Spleen (tissue), 11 donors: ENCODE data around the gene SLC25A24. TPM values are rescaled to one million over a fixed set of nuclear protein-coding genes. Genes with fewer than 3 reads are reported as not detected.

Experiments used
- DNase-seq: peaks from one replicate; pipeline ENCODE4 v3.0.0-alpha.2; 2020
- H3K27ac ChIP-seq, 8 donors: fragments of 200-600 bp; sonication (generic) in 7 of 8; 1 replicate in 4 of 8; 2 replicates in 4 of 8; pipeline versions ENCODE4 v1.5.0 to v1.8.0; 2016 to 2021; ENCODE audit warnings: inconsistent platforms in 4 of 8, mild to moderate bottlenecking in 4 of 8, moderate library complexity in 1 of 8
- H3K27me3 ChIP-seq, 7 donors: fragments of 200-600 bp; sonication (generic) in 6 of 7; replicated peaks in 1 of 7; 1 replicate in 4 of 7; 2 replicates in 3 of 7; pipeline versions ENCODE4 v1.5.0 to v1.8.0; 2016 to 2021; ENCODE audit warnings: inconsistent platforms in 3 of 7, mild to moderate bottlenecking in 1 of 7
- H3K36me3 ChIP-seq, 6 donors: fragments of 200-600 bp; sonication (generic) in 5 of 6; 1 replicate in 4 of 6; 2 replicates in 2 of 6; pipeline versions ENCODE4 v1.5.0 to v1.8.0; 2016 to 2021; ENCODE audit warnings: inconsistent platforms in 2 of 6
- H3K4me1 ChIP-seq, 6 donors: fragments of 200-600 bp; sonication (generic) in 5 of 6; 1 replicate in 3 of 6; 2 replicates in 3 of 6; pipeline versions ENCODE4 v1.5.0 to v1.8.0; 2016 to 2021; ENCODE audit warnings: inconsistent platforms in 3 of 6
- H3K4me3 ChIP-seq, 8 donors: fragments of 200-600 bp; sonication (generic) in 7 of 8; 1 replicate in 4 of 8; 2 replicates in 4 of 8; pipeline versions ENCODE4 v1.5.0 to v1.8.0; 2016 to 2021; ENCODE audit warnings: inconsistent platforms in 4 of 8, mild to moderate bottlenecking in 4 of 8, moderate library complexity in 2 of 8
- H3K9me3 ChIP-seq, 8 donors: fragments of 200-600 bp; sonication (generic) in 7 of 8; 1 replicate in 4 of 8; 2 replicates in 4 of 8; pipeline versions ENCODE4 v1.5.0 to v1.8.0; 2016 to 2021; ENCODE audit warnings: inconsistent platforms in 4 of 8
- CTCF ChIP-seq, 11 experiments: fragments of 200-600 bp in 7 of 11; fragments of 450-650 bp in 4 of 11; sonication (generic) in 4 of 11; IDR thresholded peaks in 8 of 11; conservative IDR thresholded peaks in 3 of 11; 1 replicate in 7 of 11; 2 replicates in 4 of 11; pipeline versions ENCODE4 v1.4.0 to v1.8.0; 2016 to 2021; ENCODE audit warnings: antibody characterized with exemption in 11 of 11, inconsistent platforms in 4 of 11, mild to moderate bottlenecking in 1 of 11
- POLR2A ChIP-seq, 3 donors: fragments of 450-650 bp; IDR thresholded peaks; one replicate each; pipeline ENCODE4 v1.5.1; 2017; ENCODE audit warnings: antibody characterized with exemption in 3 of 3, mild to moderate bottlenecking in 1 of 3
- POLR2AphosphoS5 ChIP-seq, 3 donors: sonication (generic); formaldehyde crosslinking; IDR thresholded peaks; one replicate each; pipeline ENCODE4 v1.5.1; 2017; ENCODE audit warnings: antibody characterized with exemption in 3 of 3
- WGBS, 5 donors: extraction: QIAGEN DNeasy Blood & Tissue Kit in 3 of 5; methylation state at CpG; one replicate each; pipeline versions ENCODE4 v1.1.5 to v1.1.7; 2013 to 2018; 5-methylcytosine and 5-hydroxymethylcytosine counted together
- intact Hi-C: fragments of 100-400 bp; cut with DNase I; formaldehyde crosslinking; loops from one replicate; pipeline ENCODE4 v1.15.0; 2023; ENCODE audit warnings: low total_unique reads
- polyA plus RNA-seq, 3 donors: library from polyadenylated mRNA; stranded (reverse); fragments of 200-250 nt; gene quantifications; one replicate each; pipeline ENCODE4 v1.2.1, GENCODE V29; 2013
- total RNA-seq, 7 donors: library from RNA; depleted of rRNA in 3 of 7; stranded (reverse); fragments of >200 nt in 3 of 7; fragmentation: NEBNext Ultra II Directional in 4 of 7; extraction: Animal tissue kit (Norgen Biotek cat#: 25700) in 4 of 7; gene quantifications; one replicate each; pipeline versions ENCODE4 v1.1.0 to v1.2.1, GENCODE V29; 2016 to 2021
- donor health status: healthy with polysubstance abuse.
- donor health status: DM: no; HTN: no; CAD: no; lungs with moderate emphysema.
- donor health status: DM: no; HTN: no; CAD: no.
- donor health status: Bipolar disorder and iron deficiency.
- donor health status: healthy.
- donor health status: DM: no; HTN: no; CAD: no.
- donor health status: DM: yes; HTN: yes; CAD: no.

SLC25A24 gene
- total and polyA plus RNA-seq, 10 donors, result 12.2 to 44.4 (median 33.4) TPM

GRCh38 chr1:108117945-108118902 lies 81.9 kb downstream of the SLC25A24 start:
- peaks cover 0 to 34% (median 18%) of the 10 kb centered on the region in 6 donors for H3K4me1 ChIP-seq
- no peak for TF ChIP-seq CTCF (IDR thresholded peaks at IDR 0.05 in 8 of 11, conservative IDR thresholded peaks at IDR 0.05 in 3 of 11)
- TF ChIP-seq POLR2AphosphoS5 (IDR thresholded peaks at IDR 0.05), result no peak
- TF ChIP-seq POLR2A (IDR thresholded peaks at IDR 0.05), result no peak
- H3K27me3 ChIP-seq, result no peaks in the 10 kb centered on the region
- H3K9me3 ChIP-seq, result no peaks in the 10 kb centered on the region
- intact Hi-C loops, result loop anchor here (10.0 kb wide), 1 partner anchor 53 kb away; no protein-coding TSS in a partner anchor
- 64 to 80% (median 74%) methylated on average over 5 of the region's 5 CpGs for WGBS, 5 donors
- H3K36me3 ChIP-seq, result no peaks in the 10 kb centered on the region
- H3K4me3 ChIP-seq, result no peak overlapping the region
- H3K27ac ChIP-seq, result peak overlapping the region in 2 of 8 donors; percentile 20 to 61
- DNase-seq, result no peak

- Histone ChIP-seq H3K36me3 (no peaks in the 10 kb centered on the region), H3K27ac (no peak overlapping the region), H3K27me3 (no peaks in the 10 kb centered on the region), H3K4me3 (no peak overlapping the region), H3K9me3 (no peaks in the 10 kb centered on the region), H3K4me1 (peaks cover 0 to 34% (median 18%) of the 10 kb centered on the region in 6 donors)
- no peak for DNase-seq
- 90 to 100% (median 97%) methylated on average over 1 of the region's 1 CpG for WGBS, 5 donors
- TF ChIP-seq CTCF (IDR thresholded peaks at IDR 0.05 in 8 of 11, conservative IDR thresholded peaks at IDR 0.05 in 3 of 11) (no peak), POLR2AphosphoS5 (IDR thresholded peaks at IDR 0.05) (no peak), POLR2A (IDR thresholded peaks at IDR 0.05) (no peak)
- intact Hi-C loops, result loop anchor here (10.0 kb wide), 1 partner anchor 52 kb away; no protein-coding TSS in a partner anchor
Measured at GRCh38 chr1:108117237-108117636, 82.9 kb downstream of the SLC25A24 start.

- TF ChIP-seq POLR2A (IDR thresholded peaks at IDR 0.05), result no peak
- no peak for TF ChIP-seq POLR2AphosphoS5 (IDR thresholded peaks at IDR 0.05)
- TF ChIP-seq CTCF (IDR thresholded peaks at IDR 0.05 in 8 of 11, conservative IDR thresholded peaks at IDR 0.05 in 3 of 11), result no peak
- Histone ChIP-seq H3K4me1 (peaks cover 0 to 28% (median 16%) of the 10 kb centered on the region in 6 donors), H3K4me3 (no peak overlapping the region), H3K36me3 (no peaks in the 10 kb centered on the region), H3K27me3 (no peaks in the 10 kb centered on the region), H3K27ac (peak overlapping the region in 3 of 8 donors; percentile 15 to 34 (median 31)), H3K9me3 (no peaks in the 10 kb centered on the region)
- 20 to 39% (median 28%) methylated on average over 4 of the region's 4 CpGs for WGBS, 5 donors
- DNase-seq, result no peak
- intact Hi-C loops, result loop anchor here (10.0 kb wide), 1 partner anchor 49 kb away; no protein-coding TSS in a partner anchor
Measured at GRCh38 chr1:108114033-108114599, 86.0 kb downstream of the SLC25A24 start.

- Histone ChIP-seq H3K4me3 (no peak overlapping the region), H3K27me3 (no peaks in the 10 kb centered on the region), H3K36me3 (no peaks in the 10 kb centered on the region), H3K4me1 (peaks cover 0 to 22% (median 13%) of the 10 kb centered on the region in 6 donors), H3K27ac (no peak overlapping the region), H3K9me3 (no peaks in the 10 kb centered on the region)
- no peak for TF ChIP-seq POLR2AphosphoS5 (IDR thresholded peaks at IDR 0.05)
- no peak for TF ChIP-seq POLR2A (IDR thresholded peaks at IDR 0.05)
- no peak for TF ChIP-seq CTCF (IDR thresholded peaks at IDR 0.05 in 8 of 11, conservative IDR thresholded peaks at IDR 0.05 in 3 of 11)
- 32 to 67% (median 59%) methylated on average over 3 of the region's 3 CpGs for WGBS, 5 donors
- intact Hi-C loops, result loop anchor here (10.0 kb wide), 1 partner anchor 49 kb away; no protein-coding TSS in a partner anchor
- no peak for DNase-seq
Measured at GRCh38 chr1:108113496-108113895, 86.6 kb downstream of the SLC25A24 start.
